HepG2 (cell line): Measurements from ENCODE around the gene CPEB4. TPM values are rescaled to one million over a fixed set of nuclear protein-coding genes. Genes with fewer than 3 reads are reported as not detected.

ENCODE experiments used
- ATAC-seq: fragments of 200-7000 bp; cut with Tn5 transposase; 3 replicates; pipeline ENCODE4 v1.9.1; 2020; ENCODE audit warnings: mild to moderate bottlenecking, moderate library complexity
- BruUV-seq: library from RNA; stranded (reverse); fragments of 400-500 nt; replicated peaks from 2 replicates; lab custom pipeline; 2021; lab: Mats Ljungman, UMichigan
- CTCF ChIA-PET: fragments of 300-600 bp; formaldehyde crosslinking; extraction: SDS; loops from one replicate; lab custom pipeline; 2021; ENCODE audit warnings: low total read pairs, inconsistent platforms, low intra/inter-chr PET ratio; lab: Yijun Ruan, JAX
- POLR2A ChIA-PET: fragments of 350-600 bp; sonication (Branson Sonifier 250); formaldehyde crosslinking; loops from one replicate; lab custom pipeline; 2020; ENCODE audit warnings: antibody characterized with exemption, inconsistent platforms; lab: Yijun Ruan, JAX
- DNase-seq: peaks from one replicate; pipeline ENCODE4 v3.0.0-alpha.2; 2015; ENCODE audit warnings: low spot score
- FAIRE-seq: peaks from 3 replicates; lab custom pipeline; 2011; peaks lifted over from hg19 to GRCh38; lab: Jason Lieb, UNC
- H2AFZ ChIP-seq: one replicate; pipeline ENCODE4 v1.6.1; 2011; ENCODE audit warnings: low read length, inconsistent platforms
- H3K27ac ChIP-seq: fragments of 300-600 bp; 3 replicates; pipeline ENCODE4 v1.8.0; 2011; ENCODE audit warnings: mixed run types, mild to moderate bottlenecking, mixed read lengths, low read length, inconsistent platforms; ENCODE audit not compliant: insufficient read depth; ENCODE audit errors: extremely low read length
- H3K27me3 ChIP-seq, 2 experiments: fragments of 200-600 bp in 1 of 2; 2 replicates in 1 of 2; 3 replicates in 1 of 2; pipeline versions ENCODE4 v1.6.0 to v1.8.0; 2011; ENCODE audit warnings: low read length in 2 of 2, mild to moderate bottlenecking in 2 of 2, moderate library complexity in 2 of 2, inconsistent platforms in 1 of 2; ENCODE audit not compliant: insufficient read depth in 2 of 2, control insufficient read depth in 1 of 2
- H3K36me3 ChIP-seq, 2 experiments: fragments of 200-600 bp in 1 of 2; replicated peaks in 1 of 2; 2 replicates in 1 of 2; 3 replicates in 1 of 2; pipeline versions ENCODE4 v1.5.1 to v1.8.0; 2011; ENCODE audit warnings: low read length in 2 of 2, inconsistent platforms in 1 of 2; ENCODE audit not compliant: insufficient read depth in 2 of 2, control insufficient read depth in 1 of 2
- H3K4me1 ChIP-seq: 2 replicates; pipeline ENCODE4 v1.5.1; 2012; ENCODE audit warnings: low read length, inconsistent platforms; ENCODE audit not compliant: insufficient read depth
- H3K4me2 ChIP-seq: 2 replicates; pipeline ENCODE4 v1.6.0; 2011; ENCODE audit warnings: low read depth, low read length, inconsistent platforms
- H3K4me3 ChIP-seq, 3 experiments: fragments of 200-600 bp in 1 of 3; sonication (generic), shearing (Covaris generic) in 1 of 3; replicated peaks in 1 of 3; 2 replicates each; pipeline ENCODE4 v1.5.1; 2011 to 2016; ENCODE audit warnings: low read length in 3 of 3, inconsistent platforms in 2 of 3, low read depth in 2 of 3, mild to moderate bottlenecking in 2 of 3, control low read depth in 1 of 3, mixed read lengths in 1 of 3; ENCODE audit not compliant: insufficient read depth in 1 of 3
- H3K79me2 ChIP-seq: one replicate; pipeline ENCODE4 v1.6.1; 2011; ENCODE audit warnings: low read length, inconsistent platforms; ENCODE audit not compliant: insufficient read depth
- H3K9ac ChIP-seq: 2 replicates; pipeline ENCODE4 v1.6.0; 2011; ENCODE audit warnings: mild to moderate bottlenecking, low read depth, low read length, inconsistent platforms; ENCODE audit not compliant: insufficient read depth
- H3K9me3 ChIP-seq: 2 replicates; pipeline ENCODE4 v1.5.1; 2012; ENCODE audit warnings: mild to moderate bottlenecking, low read length
- H4K20me1 ChIP-seq: 2 replicates; pipeline ENCODE4 v1.6.0; 2011; ENCODE audit warnings: inconsistent platforms, mild to moderate bottlenecking, low read length, moderate library complexity; ENCODE audit not compliant: insufficient read depth
- STAG1 ChIP-seq: sonication (generic); formaldehyde crosslinking; IDR thresholded peaks from 2 replicates; pipeline ENCODE4 v1.4.0; 2020; ENCODE audit warnings: missing genetic modification reagents
- ZBTB14 ChIP-seq: sonication (generic); formaldehyde crosslinking; IDR thresholded peaks from 2 replicates; pipeline ENCODE4 v1.4.0; 2020; ENCODE audit warnings: missing genetic modification reagents
- ZBTB38 ChIP-seq: sonication (generic); formaldehyde crosslinking; IDR thresholded peaks from 2 replicates; pipeline ENCODE4 v1.5.1; 2020; ENCODE audit warnings: mild to moderate bottlenecking, missing genetic modification reagents
- ZNF205 ChIP-seq: IDR thresholded peaks from 2 replicates; pipeline ENCODE4 v1.6.1; 2018; ENCODE audit warnings: missing biosample characterization, missing genetic modification reagents
- WGBS: methylation state at CpG from one replicate; pipeline ENCODE4 v1.1.6; 2017; ENCODE audit warnings: low lambda C conversion rate; 5-methylcytosine and 5-hydroxymethylcytosine counted together
- in situ Hi-C: cut with HindIII; loops from 2 replicates; pipeline ENCODE4 v1.10.0; 2017; ENCODE audit warnings: low pct_unique_long_range_greater_than_20kb; ENCODE audit not compliant: extremely low pct_ligation_motif_present
- intact Hi-C: fragments of 100-400 bp; cut with micrococcal nuclease; formaldehyde crosslinking; loops from one replicate; pipeline ENCODE4 v1.10.0; 2022; ENCODE audit not compliant: unreplicated experiment
- polyA plus RNA-seq, 8 experiments: library from polyadenylated mRNA; depleted of rRNA in 3 of 8; stranded (reverse) in 7 of 8; unstranded in 1 of 8; fragments of >200 nt; fragmentation: Illumina TruSeq in 4 of 8; extraction: Trizol in 4 of 8; gene quantifications; 2 replicates each; pipeline versions ENCODE4 v1.2.1 to v1.2.3, GENCODE V29; 2011 to 2016; ENCODE audit warnings: low read depth in 4 of 8, missing spikeins in 1 of 8, mixed read lengths in 1 of 8; ENCODE audit not compliant: insufficient read depth in 1 of 8
- total RNA-seq, 5 experiments: library from RNA; depleted of rRNA; stranded (reverse); fragments of >200 nt; fragmentation: Illumina TruSeq; extraction: Trizol; gene quantifications; 2 replicates each; pipeline ENCODE4 v1.2.3, GENCODE V29; 2016; ENCODE audit warnings: low read depth in 1 of 5
- TF ChIP-seq, protein P1 (sequence below): sonication (generic); formaldehyde crosslinking; IDR thresholded peaks from 2 replicates; pipeline ENCODE4 v1.5.0; 2020; ENCODE audit warnings: mild to moderate bottlenecking, missing genetic modification reagents, moderate library complexity

Gene CPEB4
- total and polyA plus RNA-seq, 2 of the 13 experiments (the other 11 are each of a cell fraction or from before 2014, with no cell fraction given): 7.7 to 26.7 TPM

GRCh38 chr5:173971681-173972345 lies 83.7 kb downstream of the CPEB4 start:
- in situ Hi-C loops: loop anchor here (5.0 to 25.0 kb wide), 3 partner anchors 80 to 355 kb away; partner anchors contain the start of gene BOD1
- Histone ChIP-seq H3K4me1 (peaks cover 81% of the 10 kb centered on the region), H3K79me2 (no peaks in the 10 kb centered on the region)
- TF ChIP-seq ZBTB14 (CRISPR knock-in tag) (no peak), STAG1 (CRISPR knock-in tag) (peak; percentile 25; the same call in 1 of the 2 replicates), ZBTB38 (no peak), ZNF205 (CRISPR knock-in tag) (no peak)
- TF ChIP-seq, protein P1, sequence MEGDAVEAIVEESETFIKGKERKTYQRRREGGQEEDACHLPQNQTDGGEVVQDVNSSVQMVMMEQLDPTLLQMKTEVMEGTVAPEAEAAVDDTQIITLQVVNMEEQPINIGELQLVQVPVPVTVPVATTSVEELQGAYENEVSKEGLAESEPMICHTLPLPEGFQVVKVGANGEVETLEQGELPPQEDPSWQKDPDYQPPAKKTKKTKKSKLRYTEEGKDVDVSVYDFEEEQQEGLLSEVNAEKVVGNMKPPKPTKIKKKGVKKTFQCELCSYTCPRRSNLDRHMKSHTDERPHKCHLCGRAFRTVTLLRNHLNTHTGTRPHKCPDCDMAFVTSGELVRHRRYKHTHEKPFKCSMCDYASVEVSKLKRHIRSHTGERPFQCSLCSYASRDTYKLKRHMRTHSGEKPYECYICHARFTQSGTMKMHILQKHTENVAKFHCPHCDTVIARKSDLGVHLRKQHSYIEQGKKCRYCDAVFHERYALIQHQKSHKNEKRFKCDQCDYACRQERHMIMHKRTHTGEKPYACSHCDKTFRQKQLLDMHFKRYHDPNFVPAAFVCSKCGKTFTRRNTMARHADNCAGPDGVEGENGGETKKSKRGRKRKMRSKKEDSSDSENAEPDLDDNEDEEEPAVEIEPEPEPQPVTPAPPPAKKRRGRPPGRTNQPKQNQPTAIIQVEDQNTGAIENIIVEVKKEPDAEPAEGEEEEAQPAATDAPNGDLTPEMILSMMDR: peak; percentile 32
- TF ChIP-seq, all 625 proteins: peak for 2
- Histone ChIP-seq H3K27ac (peak overlapping the region; percentile 4), H2AFZ (no peak overlapping the region), H3K36me3 (no peaks in the 10 kb centered on the region), H4K20me1 (no peaks in the 10 kb centered on the region), H3K4me3 (no peak overlapping the region), H3K4me2 (no peak overlapping the region), H3K27me3 (no peaks in the 10 kb centered on the region), H3K9me3 (no peaks in the 10 kb centered on the region), H3K9ac (no peak overlapping the region)
- FAIRE-seq: no peak
- ChIA-PET POLR2A (interaction anchor here (0.8 to 3.0 kb wide), 6 partner anchors 29 to 208 kb away, joined by 3 to 44 read pairs (median 20); no protein-coding TSS in a partner anchor), CTCF (interaction anchor here (1.1 kb wide), 1 partner anchor 355 kb away, joined by 4 read pairs; the partner anchor contains the start of gene BOD1)
- BruUV-seq: no TSS peak
- DNase-seq: no peak
- WGBS: 97% methylated on average over 5 of the region's 5 CpGs
- no peak for ATAC-seq
- intact Hi-C loops: no loop called here
